Neural cell (in vitro differentiated cells): ENCODE data around the gene NUP98. TPM values are rescaled to one million over a fixed set of nuclear protein-coding genes. Genes with fewer than 3 reads are reported as not detected.

Source experiments
- H2AFZ ChIP-seq: fragments of 200-600, 300-800 bp; sonication (generic), shearing (Covaris generic); 2 replicates; pipeline ENCODE4 v1.6.0; 2014; ENCODE audit warnings: low read depth, mild to moderate bottlenecking, antibody characterized with exemption, low read length, moderate library complexity
- H3F3A ChIP-seq: fragments of 200-600 bp; shearing (Covaris generic); 2 replicates; pipeline ENCODE4 v1.6.1; 2016; ENCODE audit warnings: mild to moderate bottlenecking, moderate library complexity, mixed read lengths, antibody characterized with exemption, low read length; ENCODE audit not compliant: insufficient read depth, poor library complexity, severe bottlenecking
- H3K27ac ChIP-seq: fragments of 200-600, 300-800 bp; sonication (generic), shearing (Covaris generic); 2 replicates; pipeline ENCODE4 v1.5.1; 2014; ENCODE audit warnings: mild to moderate bottlenecking, low read length, moderate library complexity
- H3K27me3 ChIP-seq: fragments of 300-800, 200-600 bp; sonication (generic), shearing (Covaris generic); 2 replicates; pipeline ENCODE4 v1.6.0; 2014; ENCODE audit warnings: mild to moderate bottlenecking, low read depth, low read length, moderate library complexity; ENCODE audit not compliant: insufficient read depth
- H3K36me3 ChIP-seq: fragments of 300-800, 200-600 bp; sonication (generic), shearing (Covaris generic); 2 replicates; pipeline ENCODE4 v1.5.1; 2014; ENCODE audit warnings: mild to moderate bottlenecking, antibody characterized with exemption, low read length, moderate library complexity; ENCODE audit not compliant: insufficient read depth
- H3K4me2 ChIP-seq: fragments of 300-800, 200-600 bp; sonication (generic), shearing (Covaris generic); 2 replicates; pipeline ENCODE4 v1.6.0; 2014; ENCODE audit warnings: mild to moderate bottlenecking, low read length
- H3K4me3 ChIP-seq: fragments of 300-800, 200-600 bp; sonication (generic), shearing (Covaris generic); 2 replicates; pipeline ENCODE4 v1.5.1; 2014; ENCODE audit warnings: mild to moderate bottlenecking, low read length, moderate library complexity
- H3K79me2 ChIP-seq: fragments of 200-600 bp; shearing (Covaris generic); replicated peaks from 2 replicates; pipeline ENCODE4 v1.6.0; 2014; ENCODE audit warnings: mild to moderate bottlenecking, low read length, moderate library complexity; ENCODE audit not compliant: insufficient read depth
- H3K9ac ChIP-seq: fragments of 300-800, 200-600 bp; sonication (generic), shearing (Covaris generic); 2 replicates; pipeline ENCODE4 v1.6.1; 2016; ENCODE audit warnings: mild to moderate bottlenecking, low read length, mixed read lengths
- H3K9me2 ChIP-seq: fragments of 200-600 bp; shearing (Covaris generic); 2 replicates; pipeline ENCODE4 v1.6.1; 2016; ENCODE audit warnings: mild to moderate bottlenecking, low read length, mixed read lengths; ENCODE audit not compliant: insufficient read depth
- H3K9me3 ChIP-seq: fragments of 200-600, 300-800 bp; sonication (generic), shearing (Covaris generic); 2 replicates; pipeline ENCODE4 v1.6.1; 2016; ENCODE audit warnings: mild to moderate bottlenecking, mixed run types, low read length, moderate library complexity, mixed read lengths
- H4K20me1 ChIP-seq: fragments of 200-600 bp; shearing (Covaris generic); 2 replicates; pipeline ENCODE4 v1.6.1; 2016; ENCODE audit warnings: mild to moderate bottlenecking, mixed run types; ENCODE audit not compliant: insufficient read depth
- EP300 ChIP-seq: fragments of 450-650 bp; conservative IDR thresholded peaks from 2 replicates; pipeline ENCODE4 v1.6.1; 2014; ENCODE audit warnings: antibody characterized with exemption, mild to moderate bottlenecking, moderate library complexity; ENCODE audit not compliant: poor library complexity, severe bottlenecking
- EZH2 ChIP-seq: fragments of 200-600, 300-800 bp; shearing (Covaris generic), sonication (generic); IDR thresholded peaks from 2 replicates; pipeline ENCODE4 v1.6.1; 2014; ENCODE audit warnings: antibody characterized with exemption, low read length, borderline replicate concordance, mild to moderate bottlenecking; ENCODE audit not compliant: insufficient read depth, poor library complexity, severe bottlenecking
- MXI1 ChIP-seq: fragments of 450-650 bp; conservative IDR thresholded peaks from 2 replicates; pipeline ENCODE4 v1.6.1; 2014; ENCODE audit warnings: antibody characterized with exemption, mild to moderate bottlenecking; ENCODE audit not compliant: poor library complexity, severe bottlenecking
- POLR2AphosphoS5 ChIP-seq: IDR thresholded peaks from 2 replicates; pipeline ENCODE4 v1.6.1; 2012
- RAD21 ChIP-seq: fragments of 450-650 bp; conservative IDR thresholded peaks from 2 replicates; pipeline ENCODE4 v1.6.1; 2014; ENCODE audit warnings: antibody characterized with exemption, mild to moderate bottlenecking, moderate library complexity
- SMC3 ChIP-seq: fragments of 450-650 bp; conservative IDR thresholded peaks from 2 replicates; pipeline ENCODE4 v1.6.1; 2014; ENCODE audit warnings: antibody characterized with exemption, mild to moderate bottlenecking, moderate library complexity; ENCODE audit not compliant: poor library complexity
- TAF1 ChIP-seq: IDR thresholded peaks from 2 replicates; pipeline ENCODE4 v1.6.1; 2012; ENCODE audit warnings: low read depth
- polyA plus RNA-seq: library from polyadenylated mRNA; depleted of rRNA; stranded (reverse); fragments of >200 nt; gene quantifications from 2 replicates; pipeline ENCODE4 v1.2.3, GENCODE V29; 2014
- TF ChIP-seq, protein P1 (sequence below): fragments of 450-650 bp; IDR thresholded peaks from 2 replicates; pipeline ENCODE4 v1.5.1; 2014; ENCODE audit warnings: antibody characterized with exemption, mild to moderate bottlenecking, moderate library complexity; ENCODE audit not compliant: poor library complexity, severe bottlenecking
- TF ChIP-seq, protein P2 (sequence below): IDR thresholded peaks from 2 replicates; pipeline ENCODE4 v1.6.1; 2012; ENCODE audit warnings: borderline replicate concordance

Gene NUP98
- polyA plus RNA-seq, 1 donor from 2014 or later: 28.9 TPM

DNA sequence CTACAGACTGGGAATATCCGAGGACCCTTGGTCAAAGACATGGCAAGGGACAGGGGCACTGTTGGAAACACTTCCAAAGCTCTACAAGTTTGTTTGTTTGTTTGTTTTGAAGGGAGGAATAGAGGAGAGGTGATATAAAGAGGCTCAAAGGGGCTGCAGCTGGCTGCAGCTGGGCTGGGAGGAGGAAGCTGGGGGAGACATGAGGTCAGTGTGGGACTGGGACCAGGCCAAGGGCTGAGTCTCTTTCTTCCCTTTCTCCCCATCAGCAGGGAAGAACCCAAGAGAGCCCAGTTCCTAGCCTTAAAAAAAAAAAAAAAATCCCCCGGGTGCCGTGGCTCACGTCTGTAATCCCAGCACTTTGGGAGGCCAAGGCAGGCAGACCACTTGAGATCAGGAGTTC lies 38.4 kb upstream of the NUP98 start:
- no peaks in the 10 kb centered on the region for H3F3A ChIP-seq
- no peaks in the 10 kb centered on the region for H4K20me1 ChIP-seq
- no peaks in the 10 kb centered on the region for H3K36me3 ChIP-seq
- H3K79me2 ChIP-seq: no peaks in the 10 kb centered on the region
- no peak overlapping the region for H3K4me3 ChIP-seq
- H2AFZ ChIP-seq: no peak overlapping the region
- H3K27me3 ChIP-seq: no peaks in the 10 kb centered on the region
- H3K9me3 ChIP-seq: no peaks in the 10 kb centered on the region
- no peaks in the 10 kb centered on the region for H3K9me2 ChIP-seq
- TF ChIP-seq RAD21: no peak
- H3K9ac ChIP-seq: no peak overlapping the region
- no peak overlapping the region for H3K4me2 ChIP-seq
- no peak overlapping the region for H3K27ac ChIP-seq

DNA sequence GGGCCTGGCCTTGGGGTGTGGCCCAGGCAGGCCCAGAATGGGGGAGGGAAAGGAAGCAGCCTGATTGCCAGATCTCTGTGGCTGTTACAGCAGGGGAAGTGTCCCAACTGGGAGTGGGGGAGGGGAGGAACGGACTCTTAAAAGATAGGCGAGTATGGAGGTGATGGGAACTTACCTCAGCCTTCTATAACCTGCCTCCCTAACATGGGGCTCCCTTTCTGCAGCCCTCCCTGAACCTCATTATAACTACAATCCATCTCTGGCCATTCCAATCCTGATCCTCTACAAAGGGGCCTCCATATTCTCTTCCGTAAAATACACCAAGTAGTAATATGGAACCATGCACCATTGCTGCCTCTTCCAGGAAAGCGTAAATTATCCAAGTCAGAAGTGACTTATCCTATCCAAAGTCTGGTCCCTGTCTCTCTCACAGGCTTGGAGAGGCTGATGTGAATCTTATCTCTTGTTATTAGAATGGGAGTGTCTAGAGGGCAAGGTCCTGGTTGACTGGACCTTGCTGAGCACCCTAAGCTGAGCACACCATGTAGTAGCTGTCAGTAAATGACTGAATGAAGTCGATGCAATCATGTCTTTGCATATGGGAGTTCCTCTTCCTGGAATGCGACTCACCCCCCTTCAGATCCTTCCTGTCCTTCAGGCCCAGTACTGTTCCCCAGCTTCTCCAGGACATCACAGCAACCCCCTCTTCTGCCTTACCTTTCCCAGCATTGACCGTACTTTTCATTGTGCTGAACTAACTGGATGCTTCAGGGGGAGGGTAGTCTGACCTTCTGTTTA lies 37.5 kb upstream of the NUP98 start:
- Histone ChIP-seq H4K20me1 (no peaks in the 10 kb centered on the region), H3K79me2 (no peaks in the 10 kb centered on the region), H3K9me3 (no peaks in the 10 kb centered on the region), H3K4me2 (no peak overlapping the region), H3K27ac (no peak overlapping the region), H3K4me3 (no peak overlapping the region), H3K9ac (no peak overlapping the region), H3K36me3 (no peaks in the 10 kb centered on the region), H3K9me2 (no peaks in the 10 kb centered on the region), H3K27me3 (no peaks in the 10 kb centered on the region), H3F3A (no peaks in the 10 kb centered on the region), H2AFZ (no peak overlapping the region)
- TF ChIP-seq MXI1 (no peak), SMC3 (no peak), RAD21 (no peak), EP300 (no peak), POLR2AphosphoS5 (no peak), TAF1 (no peak), EZH2 (no peak)
- TF ChIP-seq, protein P1, sequence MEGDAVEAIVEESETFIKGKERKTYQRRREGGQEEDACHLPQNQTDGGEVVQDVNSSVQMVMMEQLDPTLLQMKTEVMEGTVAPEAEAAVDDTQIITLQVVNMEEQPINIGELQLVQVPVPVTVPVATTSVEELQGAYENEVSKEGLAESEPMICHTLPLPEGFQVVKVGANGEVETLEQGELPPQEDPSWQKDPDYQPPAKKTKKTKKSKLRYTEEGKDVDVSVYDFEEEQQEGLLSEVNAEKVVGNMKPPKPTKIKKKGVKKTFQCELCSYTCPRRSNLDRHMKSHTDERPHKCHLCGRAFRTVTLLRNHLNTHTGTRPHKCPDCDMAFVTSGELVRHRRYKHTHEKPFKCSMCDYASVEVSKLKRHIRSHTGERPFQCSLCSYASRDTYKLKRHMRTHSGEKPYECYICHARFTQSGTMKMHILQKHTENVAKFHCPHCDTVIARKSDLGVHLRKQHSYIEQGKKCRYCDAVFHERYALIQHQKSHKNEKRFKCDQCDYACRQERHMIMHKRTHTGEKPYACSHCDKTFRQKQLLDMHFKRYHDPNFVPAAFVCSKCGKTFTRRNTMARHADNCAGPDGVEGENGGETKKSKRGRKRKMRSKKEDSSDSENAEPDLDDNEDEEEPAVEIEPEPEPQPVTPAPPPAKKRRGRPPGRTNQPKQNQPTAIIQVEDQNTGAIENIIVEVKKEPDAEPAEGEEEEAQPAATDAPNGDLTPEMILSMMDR: no peak
- TF ChIP-seq, protein P2, sequence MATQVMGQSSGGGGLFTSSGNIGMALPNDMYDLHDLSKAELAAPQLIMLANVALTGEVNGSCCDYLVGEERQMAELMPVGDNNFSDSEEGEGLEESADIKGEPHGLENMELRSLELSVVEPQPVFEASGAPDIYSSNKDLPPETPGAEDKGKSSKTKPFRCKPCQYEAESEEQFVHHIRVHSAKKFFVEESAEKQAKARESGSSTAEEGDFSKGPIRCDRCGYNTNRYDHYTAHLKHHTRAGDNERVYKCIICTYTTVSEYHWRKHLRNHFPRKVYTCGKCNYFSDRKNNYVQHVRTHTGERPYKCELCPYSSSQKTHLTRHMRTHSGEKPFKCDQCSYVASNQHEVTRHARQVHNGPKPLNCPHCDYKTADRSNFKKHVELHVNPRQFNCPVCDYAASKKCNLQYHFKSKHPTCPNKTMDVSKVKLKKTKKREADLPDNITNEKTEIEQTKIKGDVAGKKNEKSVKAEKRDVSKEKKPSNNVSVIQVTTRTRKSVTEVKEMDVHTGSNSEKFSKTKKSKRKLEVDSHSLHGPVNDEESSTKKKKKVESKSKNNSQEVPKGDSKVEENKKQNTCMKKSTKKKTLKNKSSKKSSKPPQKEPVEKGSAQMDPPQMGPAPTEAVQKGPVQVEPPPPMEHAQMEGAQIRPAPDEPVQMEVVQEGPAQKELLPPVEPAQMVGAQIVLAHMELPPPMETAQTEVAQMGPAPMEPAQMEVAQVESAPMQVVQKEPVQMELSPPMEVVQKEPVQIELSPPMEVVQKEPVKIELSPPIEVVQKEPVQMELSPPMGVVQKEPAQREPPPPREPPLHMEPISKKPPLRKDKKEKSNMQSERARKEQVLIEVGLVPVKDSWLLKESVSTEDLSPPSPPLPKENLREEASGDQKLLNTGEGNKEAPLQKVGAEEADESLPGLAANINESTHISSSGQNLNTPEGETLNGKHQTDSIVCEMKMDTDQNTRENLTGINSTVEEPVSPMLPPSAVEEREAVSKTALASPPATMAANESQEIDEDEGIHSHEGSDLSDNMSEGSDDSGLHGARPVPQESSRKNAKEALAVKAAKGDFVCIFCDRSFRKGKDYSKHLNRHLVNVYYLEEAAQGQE: no peak

DNA sequence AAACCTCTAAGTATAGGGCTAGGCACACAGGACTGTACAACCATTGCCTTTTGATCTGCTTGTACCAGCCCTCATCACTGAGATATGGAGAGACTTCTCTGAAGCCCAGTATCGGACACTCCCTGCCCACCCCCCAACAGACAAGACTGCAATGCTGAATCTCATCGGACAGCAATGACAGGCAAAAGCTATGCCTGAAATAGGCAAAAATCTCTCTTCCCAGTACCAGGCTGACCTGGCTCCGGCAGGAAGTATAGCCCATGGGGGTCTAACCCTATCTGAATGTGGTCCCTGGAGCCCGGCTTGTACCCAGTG lies 37.0 kb upstream of the NUP98 start:
- H3K79me2 ChIP-seq: no peaks in the 10 kb centered on the region
- no peak overlapping the region for H3K4me3 ChIP-seq
- no peaks in the 10 kb centered on the region for H3K27me3 ChIP-seq
- no peak overlapping the region for H3K9ac ChIP-seq
- no peaks in the 10 kb centered on the region for H4K20me1 ChIP-seq
- H3K36me3 ChIP-seq: no peaks in the 10 kb centered on the region
- H2AFZ ChIP-seq: no peak overlapping the region
- no peak overlapping the region for H3K4me2 ChIP-seq
- no peaks in the 10 kb centered on the region for H3K9me2 ChIP-seq
- H3F3A ChIP-seq: no peaks in the 10 kb centered on the region
- TF ChIP-seq EP300 (no peak), MXI1 (no peak), SMC3 (no peak), RAD21 (no peak), EZH2 (no peak)
- TF ChIP-seq, protein P1: no peak
- TF ChIP-seq, protein P2: no peak
- H3K9me3 ChIP-seq: no peaks in the 10 kb centered on the region
- H3K27ac ChIP-seq: no peak overlapping the region
